ENCODE data around the gene ANKK1.

The ANKK1 gene

GRCh38 chr11:113387605-113388211 is at the start of gene ANKK1:
Gene ANKK1 (plus strand): TSS chr11:113387779. CDS start chr11:113387885, 106 bp downstream.
- peak; percentile 43 for DNase-seq (ENCODE audit: low read depth, low spot score)

GRCh38 chr11:113338730-113339129 is 48.8 kb upstream of the ANKK1 start:
- no peak for DNase-seq (ENCODE audit: low read depth, low spot score)

GRCh38 chr11:113339929-113340589 is 47.5 kb upstream of the ANKK1 start:
- DNase-seq (ENCODE audit: low read depth, low spot score) = no peak

GRCh38 chr11:113341388-113342165 is 46.0 kb upstream of the ANKK1 start:
- no peak for DNase-seq (ENCODE audit: low read depth, low spot score)

- peak; percentile 28 for DNase-seq (ENCODE audit: low read depth, low spot score)
Observed at GRCh38 chr11:113345978-113346377, 41.6 kb upstream of the ANKK1 start.

GRCh38 chr11:113349528-113349927 is 38.1 kb upstream of the ANKK1 start:
- DNase-seq (ENCODE audit: low read depth, low spot score) = no peak

GRCh38 chr11:113350336-113351067 is 37.1 kb upstream of the ANKK1 start:
- DNase-seq (ENCODE audit: low read depth, low spot score) = no peak

GRCh38 chr11:113351068-113351450 is 36.5 kb upstream of the ANKK1 start:
- no peak for DNase-seq (ENCODE audit: low read depth, low spot score)

GRCh38 chr11:113351480-113351879 is 36.1 kb upstream of the ANKK1 start:
- no peak for DNase-seq (ENCODE audit: low read depth, low spot score)

- DNase-seq (ENCODE audit: low read depth, low spot score) = no peak
Observed at GRCh38 chr11:113356203-113356602, 31.4 kb upstream of the ANKK1 start.

- DNase-seq (ENCODE audit: low read depth, low spot score) = no peak
Observed at GRCh38 chr11:113363406-113363805, 24.2 kb upstream of the ANKK1 start.

GRCh38 chr11:113363996-113364641 is 23.5 kb upstream of the ANKK1 start:
- DNase-seq (ENCODE audit: low read depth, low spot score) = no peak

- no peak for DNase-seq (ENCODE audit: low read depth, low spot score)
Observed at GRCh38 chr11:113365895-113366294, 21.7 kb upstream of the ANKK1 start.

- DNase-seq (ENCODE audit: low read depth, low spot score) = no peak
Observed at GRCh38 chr11:113369411-113369810, 18.2 kb upstream of the ANKK1 start.

GRCh38 chr11:113370634-113371033 is 16.9 kb upstream of the ANKK1 start:
- DNase-seq (ENCODE audit: low read depth, low spot score) = no peak

- DNase-seq (ENCODE audit: low read depth, low spot score) = no peak
Observed at GRCh38 chr11:113372309-113372708, 15.3 kb upstream of the ANKK1 start.

- peak; percentile 47 for DNase-seq (ENCODE audit: low read depth, low spot score)
Observed at GRCh38 chr11:113373306-113373705, 14.3 kb upstream of the ANKK1 start.

- no peak for DNase-seq (ENCODE audit: low read depth, low spot score)
Observed at GRCh38 chr11:113373981-113374560, 13.5 kb upstream of the ANKK1 start.

GRCh38 chr11:113375402-113375801 is 12.2 kb upstream of the ANKK1 start:
- no peak for DNase-seq (ENCODE audit: low read depth, low spot score)

GRCh38 chr11:113376156-113376555 is 11.4 kb upstream of the ANKK1 start:
- peak; percentile 10 for DNase-seq (ENCODE audit: low read depth, low spot score)

Data from astrocyte of the hippocampus (primary cell).